Measurements from ENCODE around the gene SPRING1.

Gene SPRING1

GRCh38 chr12:116718655-116719454 lies 19.0 kb downstream of the SPRING1 start:
- 88% methylated on average over 10 of the region's 10 CpGs for WGBS (ENCODE audit: insufficient coverage)
- CTCF ChIA-PET, result interaction anchor here (1.7 to 5.3 kb wide), 3 partner anchors 9 to 15 kb away, joined by 5 to 25 read pairs (median 6); no protein-coding TSS in a partner anchor

GRCh38 chr12:116717466-116718437 lies 20.1 kb downstream of the SPRING1 start:
- ChIA-PET CTCF (interaction anchor here (1.7 to 5.3 kb wide), 3 partner anchors 8 to 14 kb away, joined by 5 to 25 read pairs (median 6); no protein-coding TSS in a partner anchor), POLR2A (no interaction called here)
- H3K36me3 ChIP-seq (ENCODE audit: control insufficient read depth in 4 of 4, insufficient read depth in 4 of 4, low read length in 3 of 4), result peaks cover 18 to 52% (median 31%) of the 10 kb centered on the region in 4 experiments
- H3K27ac ChIP-seq (ENCODE audit: insufficient read depth in 1 of 2, low read depth in 1 of 2, low read length in 2 of 2, poor library complexity in 1 of 2, severe bottlenecking in 2 of 2), result no peak overlapping the region
- H3K4me1 ChIP-seq (ENCODE audit: control extremely low read depth in 1 of 4, control insufficient read depth in 4 of 4, insufficient read depth in 4 of 4, low read length in 3 of 4), result no peaks in the 10 kb centered on the region
- no peak for DNase-seq
- H3K4me3 ChIP-seq (ENCODE audit: control insufficient read depth in 1 of 7, extremely low read depth in 1 of 7, insufficient read depth in 4 of 7, low read depth in 2 of 7, low read length in 6 of 7), result no peak overlapping the region
- WGBS (ENCODE audit: insufficient coverage), result 97% methylated on average over 25 of the region's 27 CpGs
- H3K27me3 ChIP-seq (replicated peaks in 2 of 5; ENCODE audit: control insufficient read depth in 4 of 5, insufficient read depth in 5 of 5, low read length in 4 of 5), result no peaks in the 10 kb centered on the region
- H3K9me3 ChIP-seq (ENCODE audit: control extremely low read depth in 1 of 5, control insufficient read depth in 4 of 5, insufficient read depth in 2 of 5, low read depth in 1 of 5, low read length in 4 of 5), result no peaks in the 10 kb centered on the region

More at GRCh38 chr12:116718655-116719454, 19.0 kb downstream of the SPRING1 start:
- no peak for DNase-seq
- H3K9me3 ChIP-seq (ENCODE audit: control extremely low read depth in 1 of 5, control insufficient read depth in 4 of 5, insufficient read depth in 2 of 5, low read depth in 1 of 5, low read length in 4 of 5), result no peaks in the 10 kb centered on the region
- no peak overlapping the region for H3K27ac ChIP-seq (ENCODE audit: insufficient read depth in 1 of 2, low read depth in 1 of 2, low read length in 2 of 2, poor library complexity in 1 of 2, severe bottlenecking in 2 of 2)
- POLR2A ChIA-PET, result no interaction called here
- no peaks in the 10 kb centered on the region for H3K27me3 ChIP-seq (replicated peaks in 2 of 5; ENCODE audit: control insufficient read depth in 4 of 5, insufficient read depth in 5 of 5, low read length in 4 of 5)
- no peak overlapping the region for H3K4me3 ChIP-seq (ENCODE audit: control insufficient read depth in 1 of 7, extremely low read depth in 1 of 7, insufficient read depth in 4 of 7, low read depth in 2 of 7, low read length in 6 of 7)
- H3K4me1 ChIP-seq (ENCODE audit: control extremely low read depth in 1 of 4, control insufficient read depth in 4 of 4, insufficient read depth in 4 of 4, low read length in 3 of 4), result no peaks in the 10 kb centered on the region
- peaks cover 21 to 55% (median 32%) of the 10 kb centered on the region in 4 experiments for H3K36me3 ChIP-seq (ENCODE audit: control insufficient read depth in 4 of 4, insufficient read depth in 4 of 4, low read length in 3 of 4)

- Histone ChIP-seq H3K36me3 (ENCODE audit: control insufficient read depth in 4 of 4, insufficient read depth in 4 of 4, low read length in 3 of 4) (peaks cover 8 to 39% (median 15%) of the 10 kb centered on the region in 4 experiments), H3K27ac (ENCODE audit: insufficient read depth in 1 of 2, low read depth in 1 of 2, low read length in 2 of 2, poor library complexity in 1 of 2, severe bottlenecking in 2 of 2) (no peak overlapping the region), H3K9me3 (ENCODE audit: control extremely low read depth in 1 of 5, control insufficient read depth in 4 of 5, insufficient read depth in 2 of 5, low read depth in 1 of 5, low read length in 4 of 5) (no peaks in the 10 kb centered on the region), H3K27me3 (replicated peaks in 2 of 5; ENCODE audit: control insufficient read depth in 4 of 5, insufficient read depth in 5 of 5, low read length in 4 of 5) (peaks cover 0 to 15% (median 5%) of the 10 kb centered on the region in 5 experiments), H3K4me3 (ENCODE audit: control insufficient read depth in 1 of 7, extremely low read depth in 1 of 7, insufficient read depth in 4 of 7, low read depth in 2 of 7, low read length in 6 of 7) (no peak overlapping the region), H3K4me1 (ENCODE audit: control extremely low read depth in 1 of 4, control insufficient read depth in 4 of 4, insufficient read depth in 4 of 4, low read length in 3 of 4) (peaks cover under 1 to 16% (median 9%) of the 10 kb centered on the region in 4 experiments)
- no peak for DNase-seq
- CTCF ChIA-PET, result no interaction called here
- 92% methylated on average over 5 of the region's 9 CpGs for WGBS (ENCODE audit: insufficient coverage)
- POLR2A ChIA-PET, result interaction anchor here (0.5 to 0.7 kb wide), 2 partner anchors 8 to 202 kb away, joined by 3 read pairs; no protein-coding TSS in a partner anchor
Observed at GRCh38 chr12:116714175-116714574, 23.7 kb downstream of the SPRING1 start.

GRCh38 chr12:116713527-116713926 lies 24.3 kb downstream of the SPRING1 start:
- Histone ChIP-seq H3K9me3 (ENCODE audit: control extremely low read depth in 1 of 5, control insufficient read depth in 4 of 5, insufficient read depth in 2 of 5, low read depth in 1 of 5, low read length in 4 of 5) (no peaks in the 10 kb centered on the region), H3K27me3 (replicated peaks in 2 of 5; ENCODE audit: control insufficient read depth in 4 of 5, insufficient read depth in 5 of 5, low read length in 4 of 5) (peaks cover 0 to 18% (median 5%) of the 10 kb centered on the region in 5 experiments), H3K36me3 (ENCODE audit: control insufficient read depth in 4 of 4, insufficient read depth in 4 of 4, low read length in 3 of 4) (peaks cover 8 to 33% (median 15%) of the 10 kb centered on the region in 4 experiments), H3K4me1 (ENCODE audit: control extremely low read depth in 1 of 4, control insufficient read depth in 4 of 4, insufficient read depth in 4 of 4, low read length in 3 of 4) (peaks cover 2 to 23% (median 15%) of the 10 kb centered on the region in 4 experiments), H3K4me3 (ENCODE audit: control insufficient read depth in 1 of 7, extremely low read depth in 1 of 7, insufficient read depth in 4 of 7, low read depth in 2 of 7, low read length in 6 of 7) (no peak overlapping the region), H3K27ac (ENCODE audit: insufficient read depth in 1 of 2, low read depth in 1 of 2, low read length in 2 of 2, poor library complexity in 1 of 2, severe bottlenecking in 2 of 2) (no peak overlapping the region)
- POLR2A ChIA-PET, result no interaction called here
- CTCF ChIA-PET, result no interaction called here
- no peak for DNase-seq
- WGBS (ENCODE audit: insufficient coverage), result 100% methylated on average over 1 of the region's 2 CpGs

- no peak overlapping the region for H3K4me3 ChIP-seq (ENCODE audit: control insufficient read depth in 1 of 7, extremely low read depth in 1 of 7, insufficient read depth in 4 of 7, low read depth in 2 of 7, low read length in 6 of 7)
- CTCF ChIA-PET, result interaction anchor here (0.7 kb wide), 1 partner anchor 174 kb away, joined by 3 read pairs; no protein-coding TSS in a partner anchor
Observed at GRCh38 chr12:116712458-116713303, 25.2 kb downstream of the SPRING1 start.

GRCh38 chr12:116710370-116711150 lies 27.3 kb downstream of the SPRING1 start:
- ChIA-PET CTCF (interaction anchor here (1.2 to 3.0 kb wide), 9 partner anchors 9 to 733 kb away, joined by 3 to 25 read pairs (median 6); no protein-coding TSS in a partner anchor), POLR2A (no interaction called here)
- no peak for DNase-seq
- 38% methylated on average over 5 of the region's 8 CpGs for WGBS (ENCODE audit: insufficient coverage)
- H3K27ac ChIP-seq (ENCODE audit: insufficient read depth in 1 of 2, low read depth in 1 of 2, low read length in 2 of 2, poor library complexity in 1 of 2, severe bottlenecking in 2 of 2), result no peak overlapping the region
- H3K27me3 ChIP-seq (replicated peaks in 2 of 5; ENCODE audit: control insufficient read depth in 4 of 5, insufficient read depth in 5 of 5, low read length in 4 of 5), result peaks cover 0 to 18% (median 5%) of the 10 kb centered on the region in 5 experiments
- H3K4me3 ChIP-seq (ENCODE audit: control insufficient read depth in 1 of 7, extremely low read depth in 1 of 7, insufficient read depth in 4 of 7, low read depth in 2 of 7, low read length in 6 of 7), result no peak overlapping the region
- no peaks in the 10 kb centered on the region for H3K9me3 ChIP-seq (ENCODE audit: control extremely low read depth in 1 of 5, control insufficient read depth in 4 of 5, insufficient read depth in 2 of 5, low read depth in 1 of 5, low read length in 4 of 5)
- peaks cover 2 to 23% (median 16%) of the 10 kb centered on the region in 4 experiments for H3K4me1 ChIP-seq (ENCODE audit: control extremely low read depth in 1 of 4, control insufficient read depth in 4 of 4, insufficient read depth in 4 of 4, low read length in 3 of 4)
- H3K36me3 ChIP-seq (ENCODE audit: control insufficient read depth in 4 of 4, insufficient read depth in 4 of 4, low read length in 3 of 4), result peaks cover 0 to 13% (median 2%) of the 10 kb centered on the region in 4 experiments

More at GRCh38 chr12:116712458-116713303, 25.2 kb downstream of the SPRING1 start:
- Histone ChIP-seq H3K36me3 (ENCODE audit: control insufficient read depth in 4 of 4, insufficient read depth in 4 of 4, low read length in 3 of 4) (peaks cover 8 to 33% (median 14%) of the 10 kb centered on the region in 4 experiments), H3K4me1 (ENCODE audit: control extremely low read depth in 1 of 4, control insufficient read depth in 4 of 4, insufficient read depth in 4 of 4, low read length in 3 of 4) (peaks cover 2 to 23% (median 16%) of the 10 kb centered on the region in 4 experiments), H3K27me3 (replicated peaks in 2 of 5; ENCODE audit: control insufficient read depth in 4 of 5, insufficient read depth in 5 of 5, low read length in 4 of 5) (peaks cover 0 to 18% (median 5%) of the 10 kb centered on the region in 5 experiments), H3K27ac (ENCODE audit: insufficient read depth in 1 of 2, low read depth in 1 of 2, low read length in 2 of 2, poor library complexity in 1 of 2, severe bottlenecking in 2 of 2) (no peak overlapping the region), H3K9me3 (ENCODE audit: control extremely low read depth in 1 of 5, control insufficient read depth in 4 of 5, insufficient read depth in 2 of 5, low read depth in 1 of 5, low read length in 4 of 5) (no peaks in the 10 kb centered on the region)
- 99% methylated on average over 13 of the region's 17 CpGs for WGBS (ENCODE audit: insufficient coverage)
- POLR2A ChIA-PET, result no interaction called here
- DNase-seq, result no peak
